HG03025 (cell line): ENCODE measurements around the gene CDH13.

Experiments
- ATAC-seq: cut with Tn5 transposase; IDR thresholded peaks from one replicate; pipeline ENCODE4 v1.9.1; 2021; ENCODE audit warnings: mild to moderate bottlenecking, moderate library complexity; ENCODE audit not compliant: unreplicated experiment, low FRiP score

CDH13 gene

DNA sequence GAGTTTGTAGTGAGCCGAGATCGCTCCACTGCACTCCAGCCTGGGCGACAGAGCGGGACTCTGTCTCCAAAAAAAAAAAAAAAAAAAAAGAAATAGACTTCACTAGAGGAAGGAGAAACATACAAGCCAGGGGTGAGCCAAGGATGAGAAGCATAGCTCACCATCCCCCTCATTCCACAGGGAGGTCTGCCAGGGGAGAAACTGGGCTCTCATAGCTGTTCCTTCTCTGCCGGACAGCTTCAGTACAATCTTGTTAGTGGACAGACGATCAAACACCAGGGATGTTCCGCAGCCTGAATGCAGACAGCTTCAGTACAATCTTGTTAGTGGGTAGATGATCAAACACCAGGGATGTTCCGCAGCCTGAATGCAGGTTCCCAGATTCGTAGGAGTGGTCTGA is 509.6 kb downstream of the CDH13 start:
- ATAC-seq = no peak

DNA sequence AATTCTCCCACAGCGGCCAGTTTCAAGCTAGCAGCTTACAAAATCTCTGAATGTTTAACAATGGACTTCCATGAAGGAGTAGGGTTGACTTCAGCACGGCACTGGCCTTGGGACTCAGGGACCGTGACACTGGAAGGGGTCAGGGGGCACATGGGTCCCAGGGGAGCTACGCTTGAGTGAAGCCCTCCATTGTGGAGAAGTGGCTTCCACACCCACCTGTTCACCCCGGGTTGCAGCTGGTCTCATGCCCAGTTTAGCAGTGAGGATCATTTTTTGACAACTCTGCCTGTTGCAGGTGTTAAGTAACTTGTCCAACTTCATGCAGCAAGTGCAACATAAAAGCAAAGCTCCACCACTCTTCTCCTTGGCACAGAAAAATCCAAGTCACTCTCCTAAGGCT is 510.2 kb downstream of the CDH13 start:
- no peak for ATAC-seq

DNA sequence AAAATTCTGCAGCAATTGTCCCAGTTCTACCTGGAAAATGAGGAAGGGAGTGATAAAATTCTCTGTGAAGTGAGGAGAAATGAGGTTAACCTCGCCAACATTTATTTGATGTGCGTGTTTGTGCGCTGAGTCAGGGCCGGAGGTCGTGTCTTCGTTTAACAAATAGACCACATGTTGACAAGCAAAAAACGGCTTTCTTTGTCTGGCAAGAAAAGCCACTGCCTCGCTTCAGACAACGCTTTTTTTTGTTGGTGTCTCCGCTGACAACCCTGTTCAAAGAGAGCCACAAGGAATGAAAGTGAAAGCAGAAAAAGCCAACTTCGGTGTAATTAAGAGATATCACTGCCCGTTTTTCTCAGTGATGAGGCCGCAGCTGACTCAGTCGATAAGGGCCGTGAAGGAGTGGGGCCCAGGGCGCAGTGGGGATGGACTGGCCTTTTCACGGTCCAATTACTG is 510.6 kb downstream of the CDH13 start:
- no peak for ATAC-seq

DNA sequence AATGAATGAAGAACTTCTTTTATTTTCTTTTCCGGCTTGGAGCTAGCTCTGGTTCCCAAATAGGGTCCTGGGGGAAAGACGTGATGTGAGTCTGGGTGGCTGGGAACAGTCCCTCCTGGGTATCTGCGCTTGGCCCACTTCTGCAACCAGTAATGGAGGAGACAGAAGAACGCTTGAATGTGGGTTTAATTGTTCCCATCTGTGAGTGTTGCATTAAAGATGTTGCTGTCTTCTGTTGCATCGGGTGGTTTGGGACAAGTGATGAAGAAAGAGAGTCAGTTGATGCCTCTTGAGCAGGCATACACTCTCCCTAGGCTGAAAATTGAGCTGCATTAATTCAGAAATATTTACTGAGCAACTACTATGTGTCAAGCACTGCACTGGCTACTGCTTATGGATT is 511.1 kb downstream of the CDH13 start:
- no peak for ATAC-seq

DNA sequence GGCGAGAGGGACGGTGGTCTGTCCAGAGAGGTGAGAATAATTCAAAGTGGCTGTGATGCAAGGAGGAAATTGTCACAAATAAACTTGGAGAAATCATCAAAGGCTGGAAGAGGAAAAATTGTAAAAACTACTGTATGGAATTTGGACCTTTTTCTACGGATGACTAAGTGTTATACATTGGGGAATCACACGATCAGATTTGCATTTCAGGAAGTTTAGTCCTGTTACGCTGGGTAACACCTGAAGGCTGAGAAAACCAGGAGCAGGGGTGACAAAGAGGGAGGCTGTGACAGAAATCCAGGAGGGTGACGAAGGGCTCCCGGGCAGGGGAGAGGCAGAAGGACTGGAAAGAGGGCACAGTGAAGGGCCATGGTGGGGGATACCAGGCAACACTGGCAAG is 511.7 kb downstream of the CDH13 start:
- ATAC-seq = no peak

DNA sequence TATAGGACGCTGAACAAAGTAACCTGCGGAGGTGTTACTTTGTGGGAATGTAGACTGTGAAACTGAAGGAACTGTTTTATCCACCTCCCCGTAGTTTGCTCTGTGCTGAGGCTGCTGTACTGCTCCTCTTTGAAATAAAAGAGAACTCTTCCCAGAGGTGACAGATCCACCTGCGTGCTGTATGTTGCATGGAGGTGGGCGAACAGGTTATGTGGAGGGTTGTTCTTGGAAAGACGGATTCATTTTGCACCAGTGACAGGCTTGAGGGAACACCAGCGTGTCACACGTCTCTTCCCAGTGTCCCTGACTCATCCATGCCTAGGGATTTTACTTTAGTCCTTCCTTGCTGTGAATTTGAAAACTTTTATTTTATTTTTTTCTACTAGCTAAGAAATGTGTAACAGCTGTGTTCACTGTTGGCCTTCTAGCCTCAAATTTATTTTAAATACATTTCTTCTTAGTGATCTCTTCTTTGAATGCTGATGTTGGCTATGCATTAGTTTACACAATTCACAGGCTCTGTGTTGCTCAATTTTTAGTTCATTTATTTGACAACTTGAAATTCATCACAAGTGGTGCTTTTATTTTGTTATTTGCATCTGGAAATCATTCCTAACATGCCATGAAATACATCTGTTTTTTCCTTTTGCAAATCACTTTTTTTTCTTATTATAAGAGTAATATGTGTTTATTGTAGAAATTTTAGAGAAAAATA is 512.4 kb downstream of the CDH13 start:
- ATAC-seq = no peak

DNA sequence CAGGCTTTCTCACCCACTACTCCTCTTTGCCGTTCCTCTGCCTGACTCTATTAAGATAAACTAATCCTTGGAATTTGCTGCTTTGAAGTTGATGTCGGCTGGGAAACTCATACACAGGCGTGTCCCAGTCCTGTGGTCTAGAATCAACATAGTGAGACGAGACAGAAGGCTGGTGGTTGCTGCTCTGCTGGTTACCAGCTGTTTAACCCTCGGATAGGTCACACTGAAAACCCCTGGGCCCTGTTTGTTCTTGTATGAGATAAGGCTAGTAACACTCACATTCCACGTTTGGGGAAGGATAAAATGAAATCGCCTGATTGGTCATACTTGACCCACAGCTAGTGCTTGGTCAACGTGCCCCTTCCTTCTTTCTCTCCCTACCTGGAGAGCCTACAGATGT is 517.0 kb downstream of the CDH13 start:
- ATAC-seq = no peak

DNA sequence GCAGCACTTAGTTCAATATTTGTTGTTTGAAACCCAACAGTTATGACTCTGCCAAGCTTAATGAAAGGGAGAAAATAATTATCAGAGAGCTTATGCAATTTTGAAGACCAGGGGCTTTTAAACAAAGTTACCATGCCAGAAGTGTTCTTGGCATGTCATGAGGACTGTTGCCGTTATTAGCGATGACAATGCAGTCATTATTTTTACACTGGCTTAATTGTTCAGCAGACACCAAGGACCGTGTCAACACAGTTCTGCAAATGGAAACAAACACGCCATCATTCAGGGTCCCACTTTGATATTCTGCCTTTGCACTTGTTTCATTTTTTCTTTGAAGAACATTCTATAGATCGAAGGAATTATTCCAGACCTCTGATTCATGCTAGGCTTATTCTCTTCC is 518.5 kb downstream of the CDH13 start:
- no peak for ATAC-seq

DNA sequence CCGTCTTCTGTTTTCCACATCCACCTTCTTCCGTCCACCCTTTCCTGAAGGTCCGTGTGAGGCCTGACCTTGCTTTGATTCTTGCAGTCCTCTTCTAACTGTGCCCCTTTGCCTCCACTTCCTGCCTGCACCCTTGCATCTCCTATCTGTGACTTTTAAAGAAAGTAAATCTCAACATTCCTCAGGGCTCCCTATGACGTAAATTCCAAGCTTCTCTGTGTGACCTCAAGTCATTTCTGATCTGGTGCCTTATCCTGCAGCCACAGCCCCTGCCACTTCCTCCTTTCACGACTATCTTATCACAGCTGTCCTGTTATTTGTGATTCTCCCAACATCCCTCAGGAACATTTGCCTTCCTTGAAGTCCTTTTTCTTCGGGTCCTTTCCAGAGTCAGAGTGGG is 520.5 kb downstream of the CDH13 start:
- no peak for ATAC-seq

DNA sequence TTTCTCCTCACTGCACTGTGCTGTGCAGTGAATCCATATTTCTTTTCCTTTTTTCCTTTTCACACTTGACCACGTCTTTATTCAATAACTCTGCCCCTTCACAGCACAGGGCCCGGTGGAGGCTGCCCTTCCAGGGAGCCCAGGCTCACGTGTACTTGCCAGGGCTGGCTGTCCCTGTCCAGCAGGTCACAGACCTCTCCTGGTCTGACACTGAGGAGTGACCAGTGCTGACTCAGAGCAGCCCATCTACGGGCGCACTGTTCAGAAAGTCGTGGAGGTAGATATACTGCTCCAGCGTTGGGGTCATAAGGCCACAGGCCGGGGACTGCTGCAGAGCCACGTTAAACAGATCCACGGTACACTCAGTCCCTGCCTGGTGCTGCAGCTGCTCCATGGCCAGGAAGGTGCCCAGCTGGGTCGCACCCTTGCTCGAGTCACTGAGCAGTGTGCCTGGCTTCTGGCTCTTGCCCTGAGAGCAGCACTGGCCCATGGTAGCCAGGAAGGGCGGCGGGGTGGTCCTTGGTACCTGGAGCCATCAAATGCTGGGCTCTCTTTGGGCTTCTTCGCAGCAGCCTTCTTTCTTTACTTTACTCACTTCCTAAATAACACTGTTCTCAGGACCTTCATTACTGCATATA is 531.7 kb downstream of the CDH13 start:
- ATAC-seq = no peak

DNA sequence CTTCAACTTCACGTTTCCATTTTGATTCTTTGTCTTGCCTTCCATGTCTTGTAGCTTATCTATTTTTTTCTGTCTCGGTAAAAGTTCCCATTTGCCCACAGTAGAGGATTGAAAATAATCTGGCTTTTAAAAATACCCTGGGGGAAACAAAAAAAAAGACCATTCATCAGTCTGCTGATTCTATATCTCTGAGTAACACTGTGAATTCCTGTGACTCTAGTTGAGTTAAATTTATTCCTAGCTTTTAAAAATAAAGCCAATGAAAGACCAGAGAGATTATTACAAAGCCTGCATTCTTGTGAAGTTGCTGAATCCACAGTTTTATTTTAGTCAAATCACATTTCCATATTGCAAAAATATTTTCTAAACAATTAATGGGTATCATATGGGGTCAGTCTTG is 532.3 kb downstream of the CDH13 start:
- no peak for ATAC-seq

DNA sequence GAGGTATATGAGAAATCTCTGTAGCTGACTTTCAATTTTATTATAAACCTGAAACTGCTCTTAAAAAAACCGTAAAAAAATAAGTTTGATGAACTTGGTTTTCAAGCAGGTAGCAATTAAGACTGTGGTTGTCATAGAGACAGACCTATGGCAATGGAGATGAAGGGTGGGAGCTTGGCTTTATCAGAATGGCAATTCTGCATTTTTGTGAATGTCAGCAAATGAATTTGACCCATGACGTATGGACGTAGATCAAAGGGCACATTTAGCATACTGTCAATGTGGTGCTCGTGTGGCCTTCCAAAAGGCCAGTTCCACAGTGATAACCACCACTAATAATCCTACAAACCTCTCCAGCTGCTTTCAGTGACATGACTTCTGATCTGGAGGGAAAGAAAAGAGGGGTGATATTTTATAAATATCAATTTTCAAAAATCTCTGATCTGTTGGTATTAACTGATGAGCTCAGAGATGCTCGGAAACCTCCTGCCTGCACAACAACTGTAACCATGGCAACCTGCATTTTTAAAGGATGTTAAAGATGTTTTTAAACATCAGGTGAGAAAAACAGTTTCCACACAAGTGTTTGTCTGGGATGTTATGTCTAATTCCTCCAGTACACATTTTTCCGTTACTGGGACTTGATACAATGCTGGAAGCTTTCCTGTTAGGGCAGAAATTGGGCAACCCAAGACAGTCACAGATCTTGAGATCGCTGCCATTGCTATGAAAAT is 533.7 kb downstream of the CDH13 start:
- no peak for ATAC-seq

DNA sequence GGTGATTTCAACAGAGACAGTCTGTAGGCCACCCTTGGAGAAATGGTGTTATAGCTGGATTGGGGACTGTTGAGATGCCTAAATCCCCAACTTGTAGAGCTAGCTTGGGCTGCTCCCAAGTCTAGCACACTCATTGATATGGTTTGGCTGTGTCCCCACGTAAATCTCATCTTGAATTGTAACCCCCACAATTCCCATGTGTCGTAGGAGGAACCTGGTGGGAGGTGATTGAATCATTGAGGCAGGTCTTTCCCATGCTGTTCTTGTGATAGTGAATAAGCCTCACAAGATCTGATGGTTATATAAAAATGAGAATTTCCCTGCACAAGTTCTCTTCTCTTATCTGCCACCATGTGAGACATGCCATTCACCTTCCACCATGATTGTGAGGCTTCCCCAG is 536.0 kb downstream of the CDH13 start:
- ATAC-seq = no peak

DNA sequence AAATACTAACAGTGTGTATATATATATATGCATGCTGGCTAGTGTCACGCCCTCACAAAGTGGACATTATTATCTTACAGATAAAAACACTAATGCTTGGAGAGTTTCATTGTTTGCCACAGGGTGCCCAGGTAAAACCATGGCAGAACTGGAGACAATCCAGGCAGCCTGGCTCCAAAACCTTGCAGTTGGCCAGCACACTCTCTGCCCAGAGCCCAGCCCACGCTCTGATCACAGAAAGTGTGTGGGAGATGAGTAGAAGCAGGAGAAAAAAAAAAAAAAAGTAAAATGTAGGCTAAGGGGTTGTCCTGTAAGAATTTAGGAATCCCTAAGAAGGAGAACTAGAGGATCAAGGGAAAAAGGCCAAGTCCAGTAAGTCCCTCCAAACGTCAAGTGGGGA is 538.0 kb downstream of the CDH13 start:
- no peak for ATAC-seq

DNA sequence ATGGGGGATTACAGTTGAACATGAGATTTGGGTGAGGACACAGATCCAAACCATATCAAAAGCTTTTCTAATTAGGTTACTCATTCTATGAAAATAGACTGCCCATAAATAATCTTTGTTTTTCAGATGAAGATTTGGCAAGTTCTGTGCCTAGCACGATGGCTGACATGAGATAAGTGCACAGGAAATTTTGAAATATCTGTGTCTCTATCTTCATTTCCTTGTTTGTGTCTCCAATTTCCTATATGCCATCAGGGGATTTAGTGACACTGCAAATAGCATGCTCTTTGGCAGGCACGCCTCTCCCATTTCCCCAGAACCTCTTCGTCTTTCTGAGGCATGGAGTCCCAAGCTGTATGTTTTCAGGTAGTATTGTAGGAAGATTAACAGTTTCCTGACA is 544.6 kb downstream of the CDH13 start:
- ATAC-seq = no peak

DNA sequence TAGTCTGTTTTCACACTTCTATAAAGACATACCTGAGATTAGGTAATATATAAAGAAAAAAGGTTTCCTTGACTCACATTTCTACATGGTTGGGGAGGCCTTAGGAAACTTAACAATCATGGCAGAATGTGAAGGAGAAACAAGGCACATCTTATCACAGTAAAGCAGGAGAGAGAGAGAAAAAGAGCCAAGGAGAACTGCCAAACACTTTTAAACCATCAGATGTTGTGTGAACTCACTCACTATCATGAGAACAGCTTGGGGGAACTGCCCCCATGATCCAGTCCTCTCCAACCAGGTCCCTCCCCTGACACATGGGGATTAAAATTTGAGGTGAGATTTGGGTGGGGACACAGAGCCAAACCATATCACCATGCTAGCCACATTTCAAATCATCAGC is 547.9 kb downstream of the CDH13 start:
- ATAC-seq = no peak

DNA sequence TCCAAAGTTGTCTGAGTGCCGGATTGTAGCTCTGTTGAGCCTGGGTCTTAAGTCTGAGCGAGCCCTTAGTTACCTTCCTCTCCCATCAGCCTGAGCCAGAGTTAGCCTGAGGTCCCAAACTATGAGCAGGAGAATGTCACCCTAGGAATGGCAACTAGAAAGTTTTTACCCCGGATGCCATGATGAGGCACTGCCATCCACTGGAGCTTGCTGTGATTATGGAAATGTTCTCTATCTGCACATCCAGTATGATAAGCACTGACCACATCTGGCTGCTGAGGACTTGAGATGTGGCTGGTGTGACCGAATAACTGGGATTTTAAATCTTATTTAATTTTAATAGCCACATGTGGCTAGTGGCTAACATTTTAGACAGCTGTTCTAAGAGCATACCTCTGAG is 550.0 kb downstream of the CDH13 start:
- ATAC-seq = no peak

DNA sequence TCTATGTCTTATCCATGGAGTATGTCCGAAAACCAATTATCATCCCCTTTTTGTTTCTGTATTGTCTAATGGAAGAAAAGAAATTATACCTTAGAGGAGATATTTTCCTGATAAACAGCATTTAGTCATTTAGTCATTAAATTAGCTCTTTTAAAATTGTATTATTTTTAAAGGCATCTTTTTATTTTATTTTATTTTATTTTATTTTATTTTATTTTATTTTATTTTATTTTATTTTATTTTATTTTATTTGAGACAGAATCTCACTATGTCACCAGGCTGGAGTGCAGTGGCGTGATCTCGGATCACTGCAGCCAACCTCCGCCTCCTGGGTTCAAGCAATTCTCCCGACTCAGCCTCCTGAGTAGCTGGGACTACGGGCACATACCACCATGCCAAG is 559.1 kb downstream of the CDH13 start:
- no peak for ATAC-seq

DNA sequence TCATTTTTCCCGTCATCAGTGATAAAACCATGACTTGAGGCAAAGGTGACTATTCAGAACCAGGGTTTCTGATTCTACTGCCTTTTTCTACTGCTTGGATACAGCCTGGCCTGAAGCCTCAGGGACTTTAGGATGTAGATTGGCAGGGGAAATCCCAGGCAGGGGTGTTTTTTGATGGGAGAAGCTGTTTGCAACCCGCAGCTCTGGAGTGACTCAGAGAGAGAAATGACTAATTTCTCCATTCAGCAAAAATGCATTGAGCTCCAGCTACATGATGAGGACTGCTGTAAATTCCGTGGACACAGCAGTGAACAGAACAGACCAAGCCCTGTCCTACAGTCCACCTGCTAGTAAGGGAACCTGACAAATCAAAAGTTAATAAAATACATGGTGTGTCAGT is 560.6 kb downstream of the CDH13 start:
- ATAC-seq = no peak

DNA sequence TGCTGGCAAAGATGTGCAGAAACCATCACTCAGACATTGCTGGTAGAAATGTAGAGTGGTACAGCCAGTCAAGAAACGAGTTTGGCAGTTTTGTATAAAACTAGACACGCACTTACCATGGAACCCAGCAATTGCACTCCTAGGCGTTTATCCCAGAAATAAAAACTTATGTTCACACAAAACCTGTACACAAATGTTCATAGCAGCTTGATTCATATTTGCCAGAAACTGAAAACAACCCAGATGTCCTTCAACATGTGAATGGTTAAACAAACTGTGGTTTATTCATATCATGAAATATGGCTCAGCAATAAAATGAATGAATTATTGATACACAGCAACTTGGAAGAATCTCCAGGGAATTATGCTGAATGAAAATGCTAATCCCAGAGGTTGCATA is 570.0 kb downstream of the CDH13 start:
- no peak for ATAC-seq

DNA sequence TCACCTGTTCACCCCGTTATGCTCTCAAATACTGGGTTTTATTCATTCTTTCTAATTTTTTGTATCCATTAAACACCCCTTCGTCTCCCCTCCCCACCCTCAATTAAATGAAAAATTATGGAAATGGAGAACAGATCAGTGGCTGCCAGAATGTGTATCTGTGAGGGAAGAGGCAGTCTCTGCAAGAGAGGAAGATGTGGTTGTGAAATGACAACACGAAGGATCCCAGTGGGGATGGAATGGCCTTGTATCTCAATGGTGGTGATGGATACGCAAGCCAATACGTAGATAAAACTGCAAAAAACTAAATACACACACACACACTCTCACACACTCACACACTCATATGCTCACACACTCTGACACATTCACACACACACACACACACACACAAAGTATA is 570.7 kb downstream of the CDH13 start:
- ATAC-seq = no peak

DNA sequence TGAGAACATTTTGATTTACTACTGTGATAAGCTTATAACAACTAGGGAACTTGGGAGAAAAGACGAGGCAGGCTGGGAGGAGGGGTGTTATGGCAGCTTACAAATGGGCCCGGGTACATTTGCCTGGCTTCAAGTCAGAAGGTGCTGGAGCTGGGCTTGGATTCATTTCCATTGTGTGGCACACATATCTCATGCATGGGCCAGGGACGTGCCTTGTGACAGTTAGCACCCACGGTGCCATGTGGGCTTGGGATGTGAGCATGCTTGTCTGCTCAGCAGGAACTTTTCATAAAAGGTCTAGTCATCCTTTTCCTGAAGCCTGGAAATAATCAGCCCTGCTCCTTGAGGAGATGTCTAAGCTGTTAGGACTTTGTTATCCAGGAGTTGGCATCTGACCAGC is 572.2 kb downstream of the CDH13 start:
- ATAC-seq = no peak
